ENCODE data around the gene FERD3L.

Gene FERD3L

DNA sequence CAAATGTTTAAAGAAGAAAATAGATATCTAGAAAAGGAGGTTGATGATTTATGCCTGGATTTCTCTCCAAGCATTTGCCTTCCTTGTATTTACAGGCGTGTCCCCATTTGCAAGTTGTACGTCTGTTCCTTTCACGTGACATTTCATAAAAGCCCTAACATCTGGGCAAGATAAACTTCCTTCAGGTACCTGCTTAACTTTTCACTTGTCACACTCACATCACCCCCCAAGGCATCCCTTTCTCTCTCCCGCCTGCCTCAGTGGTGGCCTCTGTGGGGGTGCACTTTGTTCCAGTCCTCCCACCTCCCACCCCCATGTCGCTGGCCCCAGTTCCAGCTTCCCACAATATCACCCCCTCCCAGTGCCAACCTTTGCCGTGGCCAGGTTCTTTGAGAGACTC lies 34.4 kb downstream of the FERD3L start:
- H3K36me3 Mint-ChIP-seq (ENCODE audit: low read depth): no peaks in the 10 kb centered on the region
- H3K9me3 Mint-ChIP-seq: no peaks in the 10 kb centered on the region
- H3K27ac Mint-ChIP-seq: no peak overlapping the region
- H3K4me1 Mint-ChIP-seq (ENCODE audit: low read depth): peaks cover 9% of the 10 kb centered on the region
- H3K27me3 Mint-ChIP-seq: peaks cover 88% of the 10 kb centered on the region
- H3K4me3 Mint-ChIP-seq: no peak overlapping the region

DNA sequence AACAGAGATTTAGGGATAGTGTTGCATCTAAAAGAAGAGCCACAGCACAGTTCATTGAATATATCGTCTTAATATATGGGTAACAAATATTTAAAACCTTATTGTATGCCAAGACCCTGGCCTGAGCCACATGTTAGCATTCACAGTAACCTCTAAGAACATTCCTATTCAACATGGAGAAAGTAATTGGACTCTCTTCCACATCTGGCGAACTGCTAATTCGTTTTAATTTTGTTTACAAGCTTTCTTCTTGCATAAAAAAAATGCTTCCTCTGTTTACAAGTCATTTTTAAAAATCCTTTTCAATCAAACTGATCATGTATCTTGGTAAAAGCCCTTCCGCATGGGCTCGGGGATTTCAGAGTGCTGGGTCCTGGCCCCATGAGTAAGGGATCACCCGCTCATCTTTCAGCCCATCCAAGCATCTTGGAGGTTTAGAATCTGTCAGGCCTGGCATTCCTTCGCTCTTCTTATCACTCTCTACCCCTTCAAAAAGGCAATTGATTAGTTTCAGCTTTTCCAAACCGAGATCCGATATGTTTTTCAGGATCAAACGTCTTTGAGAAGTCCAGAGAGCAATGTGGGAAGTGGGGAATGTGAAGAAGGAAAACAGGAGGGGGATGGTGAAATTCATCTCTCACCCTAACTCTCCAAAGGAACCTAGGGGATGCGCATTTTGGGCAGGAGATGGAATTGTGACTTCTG lies 35.0 kb downstream of the FERD3L start:
- peaks cover 91% of the 10 kb centered on the region for H3K27me3 Mint-ChIP-seq
- H3K9me3 Mint-ChIP-seq: no peaks in the 10 kb centered on the region
- H3K36me3 Mint-ChIP-seq (ENCODE audit: low read depth): no peaks in the 10 kb centered on the region
- no peak overlapping the region for H3K27ac Mint-ChIP-seq
- peaks cover 9% of the 10 kb centered on the region for H3K4me1 Mint-ChIP-seq (ENCODE audit: low read depth)
- no peak overlapping the region for H3K4me3 Mint-ChIP-seq

DNA sequence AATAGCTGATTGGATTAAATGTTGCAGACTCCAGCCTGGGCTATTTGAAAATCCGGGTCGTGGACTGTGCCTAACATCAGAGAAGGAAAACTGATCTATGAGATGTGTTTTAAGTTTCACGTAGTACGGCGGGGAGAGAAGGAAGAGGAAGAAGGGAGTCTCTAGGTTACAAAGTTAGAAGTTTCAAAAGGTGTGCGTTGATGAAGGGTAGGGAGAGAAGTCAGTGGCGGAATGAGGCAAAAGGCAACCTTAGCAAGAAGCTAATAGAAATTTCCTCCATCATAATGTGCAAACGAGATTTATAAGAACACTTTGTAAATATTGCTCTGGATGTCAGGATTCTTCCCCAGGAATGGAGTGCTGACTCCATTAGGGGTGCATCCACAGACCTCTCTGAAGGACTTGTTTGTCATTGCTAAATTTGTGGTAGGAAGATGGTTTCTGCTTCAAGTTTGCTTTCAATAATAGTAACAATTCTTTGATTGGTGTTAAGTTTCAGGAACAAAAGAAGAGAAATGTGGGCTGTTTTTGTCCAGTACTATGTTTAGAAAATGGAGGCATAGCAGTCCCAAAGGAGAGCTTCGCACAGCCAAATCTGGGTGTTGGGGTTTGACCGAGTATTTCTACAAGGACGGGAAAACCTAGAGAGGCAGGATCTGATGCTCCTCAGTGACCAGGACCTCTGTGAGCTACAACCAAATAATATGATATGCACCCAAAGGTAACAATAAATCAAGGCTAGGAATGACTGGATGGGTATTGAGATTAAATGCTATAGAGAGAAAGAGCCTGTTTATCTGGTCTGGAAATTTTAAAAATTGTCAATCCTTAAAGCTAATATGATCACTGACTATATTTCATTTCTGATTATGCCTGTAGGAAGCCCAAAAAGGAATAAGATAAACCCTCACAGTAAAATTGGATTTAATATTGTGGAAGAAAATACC lies 35.9 kb downstream of the FERD3L start:
- H3K27me3 Mint-ChIP-seq: peaks cover 96% of the 10 kb centered on the region
- no peaks in the 10 kb centered on the region for H3K36me3 Mint-ChIP-seq (ENCODE audit: low read depth)
- no peak overlapping the region for H3K4me3 Mint-ChIP-seq
- H3K4me1 Mint-ChIP-seq (ENCODE audit: low read depth): peaks cover 9% of the 10 kb centered on the region
- H3K9me3 Mint-ChIP-seq: no peaks in the 10 kb centered on the region
- H3K27ac Mint-ChIP-seq: no peak overlapping the region

- H3K4me3 Mint-ChIP-seq: no peak overlapping the region
These were observed 37.7 kb downstream of the FERD3L start for GRCh38 chr7:19107356-19108146.

DNA sequence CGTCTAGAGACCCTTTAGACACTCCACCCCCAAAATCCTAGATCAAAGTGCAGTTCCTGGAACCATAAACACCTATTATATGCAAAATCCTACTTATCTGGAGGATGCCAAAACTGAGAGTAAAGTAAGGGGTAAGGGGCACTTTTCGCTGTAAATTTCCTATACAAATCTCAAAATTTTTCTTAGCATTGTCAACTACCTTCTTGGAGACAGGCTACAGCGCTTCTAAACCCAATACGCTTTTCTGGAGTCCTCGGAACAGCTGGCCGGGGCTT lies 38.2 kb downstream of the FERD3L start:
- peaks cover 9% of the 10 kb centered on the region for H3K4me1 Mint-ChIP-seq (ENCODE audit: low read depth)
- no peaks in the 10 kb centered on the region for H3K36me3 Mint-ChIP-seq (ENCODE audit: low read depth)

More at GRCh38 chr7:19107356-19108146, 37.7 kb downstream of the FERD3L start:
- H3K36me3 Mint-ChIP-seq (ENCODE audit: low read depth): no peaks in the 10 kb centered on the region
- no peaks in the 10 kb centered on the region for H3K9me3 Mint-ChIP-seq
- H3K27ac Mint-ChIP-seq: no peak overlapping the region
- peaks cover 9% of the 10 kb centered on the region for H3K4me1 Mint-ChIP-seq (ENCODE audit: low read depth)
- H3K27me3 Mint-ChIP-seq: peaks cover 96% of the 10 kb centered on the region

GRCh38 chr7:19106241-19107080 lies 38.8 kb downstream of the FERD3L start:
- Mint-ChIP-seq H3K4me3 (no peak overlapping the region), H3K9me3 (no peaks in the 10 kb centered on the region), H3K27ac (no peak overlapping the region), H3K4me1 (ENCODE audit: low read depth) (peaks cover 9% of the 10 kb centered on the region), H3K27me3 (peaks cover 94% of the 10 kb centered on the region), H3K36me3 (ENCODE audit: low read depth) (no peaks in the 10 kb centered on the region)

More for the DNA sequence above, 38.2 kb downstream of the FERD3L start:
- H3K27me3 Mint-ChIP-seq: peaks cover 95% of the 10 kb centered on the region
- no peak overlapping the region for H3K27ac Mint-ChIP-seq
- no peak overlapping the region for H3K4me3 Mint-ChIP-seq
- no peaks in the 10 kb centered on the region for H3K9me3 Mint-ChIP-seq

- no peaks in the 10 kb centered on the region for H3K9me3 Mint-ChIP-seq
- H3K4me1 Mint-ChIP-seq (ENCODE audit: low read depth): peaks cover 6% of the 10 kb centered on the region
- H3K27me3 Mint-ChIP-seq: peaks cover 88% of the 10 kb centered on the region
- H3K36me3 Mint-ChIP-seq (ENCODE audit: low read depth): no peaks in the 10 kb centered on the region
- H3K4me3 Mint-ChIP-seq: no peak overlapping the region
- no peak overlapping the region for H3K27ac Mint-ChIP-seq
These were observed 39.7 kb downstream of the FERD3L start for GRCh38 chr7:19105546-19105945.

- no peak overlapping the region for H3K27ac Mint-ChIP-seq
- H3K27me3 Mint-ChIP-seq: peaks cover 83% of the 10 kb centered on the region
- H3K36me3 Mint-ChIP-seq (ENCODE audit: low read depth): no peaks in the 10 kb centered on the region
- H3K4me3 Mint-ChIP-seq: no peak overlapping the region
- H3K4me1 Mint-ChIP-seq (ENCODE audit: low read depth): peaks cover 6% of the 10 kb centered on the region
- no peaks in the 10 kb centered on the region for H3K9me3 Mint-ChIP-seq
These were observed 40.4 kb downstream of the FERD3L start for GRCh38 chr7:19104811-19105210.

GRCh38 chr7:19102884-19103283 lies 42.3 kb downstream of the FERD3L start:
- peaks cover 65% of the 10 kb centered on the region for H3K27me3 Mint-ChIP-seq
- no peak overlapping the region for H3K4me3 Mint-ChIP-seq
- H3K9me3 Mint-ChIP-seq: no peaks in the 10 kb centered on the region
- H3K27ac Mint-ChIP-seq: no peak overlapping the region
- H3K4me1 Mint-ChIP-seq (ENCODE audit: low read depth): peaks cover 6% of the 10 kb centered on the region
- H3K36me3 Mint-ChIP-seq (ENCODE audit: low read depth): no peaks in the 10 kb centered on the region

GRCh38 chr7:19101909-19102308 lies 43.3 kb downstream of the FERD3L start:
- Mint-ChIP-seq H3K4me1 (ENCODE audit: low read depth) (no peaks in the 10 kb centered on the region), H3K27ac (no peak overlapping the region), H3K9me3 (no peaks in the 10 kb centered on the region), H3K4me3 (no peak overlapping the region), H3K36me3 (ENCODE audit: low read depth) (no peaks in the 10 kb centered on the region), H3K27me3 (peaks cover 55% of the 10 kb centered on the region)

GRCh38 chr7:19101472-19101871 lies 43.7 kb downstream of the FERD3L start:
- H3K9me3 Mint-ChIP-seq: no peaks in the 10 kb centered on the region
- H3K4me1 Mint-ChIP-seq (ENCODE audit: low read depth): no peaks in the 10 kb centered on the region
- H3K36me3 Mint-ChIP-seq (ENCODE audit: low read depth): no peaks in the 10 kb centered on the region
- no peak overlapping the region for H3K27ac Mint-ChIP-seq
- H3K4me3 Mint-ChIP-seq: no peak overlapping the region
- H3K27me3 Mint-ChIP-seq: peaks cover 51% of the 10 kb centered on the region

- Mint-ChIP-seq H3K27ac (no peak overlapping the region), H3K4me3 (no peak overlapping the region), H3K4me1 (ENCODE audit: low read depth) (no peaks in the 10 kb centered on the region), H3K36me3 (ENCODE audit: low read depth) (no peaks in the 10 kb centered on the region), H3K27me3 (peaks cover 36% of the 10 kb centered on the region), H3K9me3 (no peaks in the 10 kb centered on the region)
These were observed 45.3 kb downstream of the FERD3L start for GRCh38 chr7:19099924-19100323.

DNA sequence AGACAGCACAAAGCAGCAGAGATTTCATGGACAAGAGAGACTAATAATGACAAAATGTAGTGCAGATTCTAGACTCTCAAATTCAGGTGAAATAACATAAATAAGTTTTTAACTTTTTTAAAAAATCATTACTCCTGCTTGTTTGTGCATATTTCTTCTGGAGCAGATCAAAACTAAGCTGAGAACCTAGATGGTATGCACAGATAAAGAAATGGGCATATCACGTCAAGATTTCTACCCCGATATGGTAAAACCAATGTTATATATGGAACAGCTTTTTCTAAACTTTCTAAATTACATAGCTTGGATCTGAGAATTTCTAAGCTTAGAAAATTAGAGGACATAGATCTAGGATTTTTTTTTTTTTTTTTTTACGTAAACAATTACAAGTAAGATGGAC lies 46.0 kb downstream of the FERD3L start:
- Mint-ChIP-seq H3K4me1 (ENCODE audit: low read depth) (no peaks in the 10 kb centered on the region), H3K4me3 (no peak overlapping the region), H3K36me3 (ENCODE audit: low read depth) (no peaks in the 10 kb centered on the region), H3K9me3 (no peaks in the 10 kb centered on the region), H3K27ac (no peak overlapping the region), H3K27me3 (peaks cover 29% of the 10 kb centered on the region)

DNA sequence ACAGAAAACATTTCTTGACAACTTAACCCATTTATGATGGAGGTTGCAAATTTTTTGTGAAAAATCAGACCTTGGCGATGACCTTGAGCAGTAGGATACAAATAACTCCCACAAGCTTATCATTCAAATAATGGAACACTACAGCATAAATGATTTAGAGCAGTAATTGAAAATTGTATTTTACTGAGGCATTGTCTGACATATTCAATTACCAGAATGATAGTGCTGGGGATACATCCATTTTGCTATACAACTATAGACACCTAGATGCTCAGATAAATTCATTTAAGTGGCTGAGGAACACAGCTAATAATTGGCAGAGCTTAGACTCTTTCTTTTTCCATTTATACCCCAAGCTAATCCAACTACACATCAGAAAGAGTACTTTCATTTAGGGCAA lies 46.7 kb downstream of the FERD3L start:
- Mint-ChIP-seq H3K27me3 (peaks cover 23% of the 10 kb centered on the region), H3K27ac (no peak overlapping the region), H3K9me3 (no peaks in the 10 kb centered on the region), H3K36me3 (ENCODE audit: low read depth) (no peaks in the 10 kb centered on the region), H3K4me1 (ENCODE audit: low read depth) (no peaks in the 10 kb centered on the region), H3K4me3 (no peak overlapping the region)
